ENCODE results near the gene TST. TPM values are rescaled to one million over a fixed set of nuclear protein-coding genes. Genes with fewer than 3 reads are reported as not detected.

The TST gene
- total RNA-seq, 4 donors from 2014 or later = 27.0 to 44.8 (median 38.6) TPM

GRCh38 chr22:37009490-37009889 is 9.8 kb downstream of the TST start:
- Histone ChIP-seq H3K27me3 (no peaks in the 10 kb centered on the region), H3K9me3 (no peaks in the 10 kb centered on the region), H3K27ac (replicated peaks in 1 of 4) (no peak overlapping the region), H3K4me3 (no peak overlapping the region), H3K4me1 (peaks cover 10 to 41% (median 16%) of the 10 kb centered on the region in 4 donors), H3K36me3 (peaks cover 0 to 9% (median 0%) of the 10 kb centered on the region in 4 donors)
- DNase-seq (ENCODE audit: extremely low spot score) = no peak
- intact Hi-C loops (cut with DNase I) = no loop called here
- WGBS = 86% methylated on average over 2 of the region's 2 CpGs
- TF ChIP-seq POLR2A (IDR thresholded peaks at IDR 0.05; ENCODE audit: low read depth) = no peak
- TF ChIP-seq EP300 (IDR thresholded peaks at IDR 0.05) = no peak
- TF ChIP-seq, protein P1, sequence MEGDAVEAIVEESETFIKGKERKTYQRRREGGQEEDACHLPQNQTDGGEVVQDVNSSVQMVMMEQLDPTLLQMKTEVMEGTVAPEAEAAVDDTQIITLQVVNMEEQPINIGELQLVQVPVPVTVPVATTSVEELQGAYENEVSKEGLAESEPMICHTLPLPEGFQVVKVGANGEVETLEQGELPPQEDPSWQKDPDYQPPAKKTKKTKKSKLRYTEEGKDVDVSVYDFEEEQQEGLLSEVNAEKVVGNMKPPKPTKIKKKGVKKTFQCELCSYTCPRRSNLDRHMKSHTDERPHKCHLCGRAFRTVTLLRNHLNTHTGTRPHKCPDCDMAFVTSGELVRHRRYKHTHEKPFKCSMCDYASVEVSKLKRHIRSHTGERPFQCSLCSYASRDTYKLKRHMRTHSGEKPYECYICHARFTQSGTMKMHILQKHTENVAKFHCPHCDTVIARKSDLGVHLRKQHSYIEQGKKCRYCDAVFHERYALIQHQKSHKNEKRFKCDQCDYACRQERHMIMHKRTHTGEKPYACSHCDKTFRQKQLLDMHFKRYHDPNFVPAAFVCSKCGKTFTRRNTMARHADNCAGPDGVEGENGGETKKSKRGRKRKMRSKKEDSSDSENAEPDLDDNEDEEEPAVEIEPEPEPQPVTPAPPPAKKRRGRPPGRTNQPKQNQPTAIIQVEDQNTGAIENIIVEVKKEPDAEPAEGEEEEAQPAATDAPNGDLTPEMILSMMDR (IDR thresholded peaks at IDR 0.05) = no peak
- TF ChIP-seq POLR2AphosphoS5 (IDR thresholded peaks at IDR 0.05) = no peak

GRCh38 chr22:37008365-37008764 is 10.9 kb downstream of the TST start:
- WGBS = 55% methylated on average over 2 of the region's 2 CpGs
- no peak for DNase-seq (ENCODE audit: extremely low spot score)
- intact Hi-C loops (cut with DNase I) = no loop called here
- Histone ChIP-seq H3K27ac (replicated peaks in 1 of 4) (no peak overlapping the region), H3K4me1 (peaks cover 9 to 41% (median 14%) of the 10 kb centered on the region in 4 donors), H3K9me3 (no peaks in the 10 kb centered on the region), H3K36me3 (peaks cover 0 to 9% (median 0%) of the 10 kb centered on the region in 4 donors), H3K27me3 (peaks cover 0 to 9% (median 0%) of the 10 kb centered on the region in 4 donors), H3K4me3 (no peak overlapping the region)
- TF ChIP-seq, protein P1 (IDR thresholded peaks at IDR 0.05) = no peak
- TF ChIP-seq EP300 (IDR thresholded peaks at IDR 0.05) (no peak), POLR2AphosphoS5 (IDR thresholded peaks at IDR 0.05) (no peak), POLR2A (IDR thresholded peaks at IDR 0.05; ENCODE audit: low read depth) (no peak)

DNA sequence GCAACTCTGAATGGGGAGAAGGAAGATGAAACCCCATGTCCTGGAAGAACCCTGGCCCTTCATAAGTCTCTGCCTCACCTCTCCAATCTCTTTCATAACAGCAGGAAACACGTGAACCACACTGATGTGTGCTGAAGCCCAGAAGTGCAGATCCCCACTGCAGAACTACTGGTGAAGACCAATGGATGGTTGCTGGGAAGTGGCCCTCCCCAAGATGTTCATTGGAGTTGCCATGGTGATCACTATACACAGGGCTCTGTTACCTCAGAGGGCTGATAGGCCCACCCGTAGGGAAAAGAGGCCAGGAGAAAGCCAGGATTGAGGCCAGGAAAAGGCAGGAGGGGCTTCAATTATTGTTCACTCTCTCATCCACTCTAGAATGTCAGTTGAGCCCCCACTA is 11.6 kb downstream of the TST start:
- intact Hi-C loops (cut with DNase I) = no loop called here
- Histone ChIP-seq H3K27me3 (peaks cover 0 to 17% (median 0%) of the 10 kb centered on the region in 4 donors), H3K4me3 (no peak overlapping the region), H3K27ac (replicated peaks in 1 of 4) (no peak overlapping the region), H3K9me3 (no peaks in the 10 kb centered on the region), H3K36me3 (peaks cover 0 to 9% (median 0%) of the 10 kb centered on the region in 4 donors), H3K4me1 (peaks cover 9 to 34% (median 12%) of the 10 kb centered on the region in 4 donors)
- WGBS = 42% methylated on average over 2 of the region's 2 CpGs
- no peak for DNase-seq (ENCODE audit: extremely low spot score)
- no peak for TF ChIP-seq EP300 (IDR thresholded peaks at IDR 0.05)
- TF ChIP-seq, protein P1 (IDR thresholded peaks at IDR 0.05) = no peak

- no peaks in the 10 kb centered on the region for H3K36me3 ChIP-seq
- TF ChIP-seq, protein P1 (IDR thresholded peaks at IDR 0.05) = no peak
- TF ChIP-seq POLR2AphosphoS5 (IDR thresholded peaks at IDR 0.05) (no peak), EP300 (IDR thresholded peaks at IDR 0.05) (no peak), POLR2A (IDR thresholded peaks at IDR 0.05; ENCODE audit: low read depth) (no peak)
- no peak overlapping the region for H3K4me3 ChIP-seq
- peaks cover 0 to 28% (median 0%) of the 10 kb centered on the region in 4 donors for H3K27me3 ChIP-seq
- 89% methylated on average over 7 of the region's 7 CpGs for WGBS
- no peak for DNase-seq (ENCODE audit: extremely low spot score)
- H3K4me1 ChIP-seq = peaks cover 0 to 5% (median 0%) of the 10 kb centered on the region in 4 donors
- H3K9me3 ChIP-seq = no peaks in the 10 kb centered on the region
- intact Hi-C loops (cut with DNase I) = no loop called here
- no peak overlapping the region for H3K27ac ChIP-seq (replicated peaks in 1 of 4)
Measured at GRCh38 chr22:37002633-37003032, 16.6 kb downstream of the TST start.

GRCh38 chr22:37001826-37002225 is 17.4 kb downstream of the TST start:
- DNase-seq (ENCODE audit: extremely low spot score) = no peak
- no peaks in the 10 kb centered on the region for H3K4me1 ChIP-seq
- TF ChIP-seq POLR2AphosphoS5 (IDR thresholded peaks at IDR 0.05) (no peak), POLR2A (IDR thresholded peaks at IDR 0.05; ENCODE audit: low read depth) (no peak), EP300 (IDR thresholded peaks at IDR 0.05) (no peak)
- TF ChIP-seq, protein P1 (IDR thresholded peaks at IDR 0.05) = no peak
- H3K27ac ChIP-seq (replicated peaks in 1 of 4) = no peak overlapping the region
- H3K36me3 ChIP-seq = no peaks in the 10 kb centered on the region
- H3K27me3 ChIP-seq = peaks cover 0 to 28% (median 0%) of the 10 kb centered on the region in 4 donors
- WGBS = 80% methylated on average over 7 of the region's 12 CpGs
- no peaks in the 10 kb centered on the region for H3K9me3 ChIP-seq
- H3K4me3 ChIP-seq = no peak overlapping the region
- intact Hi-C loops (cut with DNase I) = no loop called here
